SK-N-SH (cell line): Measurements from ENCODE around the gene MCM3AP. TPM values are rescaled to one million over a fixed set of nuclear protein-coding genes. Genes with fewer than 3 reads are reported as not detected.

Experiments
- CTCF ChIA-PET: fragments of 300-600, 350-600 bp; formaldehyde crosslinking; extraction: SDS; loops from one replicate; lab custom pipeline; 2021; lab: Yijun Ruan, JAX
- POLR2A ChIA-PET: fragments of 350-600 bp; sonication (Branson Sonifier 250); formaldehyde crosslinking; extraction: SDS; loops from one replicate; lab custom pipeline; 2020; ENCODE audit warnings: antibody characterized with exemption, inconsistent platforms; lab: Yijun Ruan, JAX
- DNase-seq: peaks from one replicate; pipeline ENCODE4 v3.0.0; 2012
- H2AFZ ChIP-seq: fragments of 200-600 bp; sonication (generic); 2 replicates; pipeline ENCODE4 v1.8.1; 2016; ENCODE audit warnings: antibody characterized with exemption, mild to moderate bottlenecking, low read depth
- H3F3A ChIP-seq: fragments of 200-600 bp; sonication (generic); replicated peaks from 2 replicates; pipeline ENCODE3; 2016; ENCODE audit warnings: antibody characterized with exemption, mild to moderate bottlenecking; ENCODE audit not compliant: insufficient read depth
- H3K27ac ChIP-seq, 2 experiments: fragments of 200-500 bp in 1 of 2; fragments of 200-600 bp in 1 of 2; sonication (Bioruptor generic) in 1 of 2; sonication (generic), shearing (Covaris generic) in 1 of 2; 2 replicates each; pipeline versions ENCODE4 v1.5.1 to v1.6.1; 2014 to 2016; ENCODE audit warnings: low read depth in 2 of 2, inconsistent platforms in 1 of 2, low read length in 1 of 2, mild to moderate bottlenecking in 1 of 2, mixed read lengths in 1 of 2
- H3K27me3 ChIP-seq: fragments of 200-600 bp; sonication (generic), shearing (Covaris generic); 2 replicates; pipeline ENCODE4 v1.6.1; 2016; ENCODE audit warnings: mixed run types; ENCODE audit not compliant: insufficient read depth
- H3K36me3 ChIP-seq, 2 experiments: fragments of 200-500 bp in 1 of 2; fragments of 200-600 bp in 1 of 2; sonication (Bioruptor generic) in 1 of 2; sonication (generic) in 1 of 2; replicated peaks in 1 of 2; 2 replicates each; pipeline versions ENCODE3 to v1.5.1; 2014 to 2016; ENCODE audit warnings: low read length in 1 of 2, mild to moderate bottlenecking in 1 of 2; ENCODE audit not compliant: insufficient read depth in 2 of 2, control insufficient read depth in 1 of 2
- H3K4me1 ChIP-seq, 2 experiments: fragments of 200-500 bp in 1 of 2; fragments of 200-600 bp in 1 of 2; sonication (Bioruptor generic) in 1 of 2; sonication (generic), shearing (Covaris generic) in 1 of 2; 2 replicates each; pipeline versions ENCODE4 v1.5.1 to v1.6.1; 2014 to 2016; ENCODE audit warnings: low read depth in 1 of 2, low read length in 1 of 2, mixed run types in 1 of 2; ENCODE audit not compliant: insufficient read depth in 2 of 2, control insufficient read depth in 1 of 2
- H3K4me2 ChIP-seq: fragments of 200-600 bp; sonication (generic), shearing (Covaris generic); 2 replicates; pipeline ENCODE4 v1.6.1; 2017; ENCODE audit warnings: mixed run types
- H3K4me3 ChIP-seq, 2 experiments: fragments of 200-500 bp in 1 of 2; fragments of 200-600 bp in 1 of 2; sonication (Bioruptor generic) in 1 of 2; sonication (generic), shearing (Covaris generic) in 1 of 2; 2 replicates each; pipeline versions ENCODE4 v1.5.1 to v1.8.1; 2014 to 2016; ENCODE audit warnings: low read depth in 2 of 2, inconsistent platforms in 1 of 2, low read length in 1 of 2, mild to moderate bottlenecking in 1 of 2, mixed read lengths in 1 of 2, moderate library complexity in 1 of 2
- H3K79me2 ChIP-seq: fragments of 200-600 bp; sonication (generic); 2 replicates; pipeline ENCODE4 v1.8.1; 2017; ENCODE audit warnings: mild to moderate bottlenecking; ENCODE audit not compliant: insufficient read depth
- H3K9ac ChIP-seq: fragments of 200-600 bp; sonication (generic); 2 replicates; pipeline ENCODE4 v1.6.1; 2017; ENCODE audit warnings: mixed run types
- H3K9me2 ChIP-seq: fragments of 200-600 bp; sonication (generic); 2 replicates; pipeline ENCODE4 v1.6.1; 2017; ENCODE audit warnings: mixed run types
- H3K9me3 ChIP-seq: fragments of 200-600 bp; sonication (generic); 2 replicates; pipeline ENCODE4 v1.6.1; 2017; ENCODE audit warnings: mixed run types, mild to moderate bottlenecking, moderate library complexity
- H4K20me1 ChIP-seq: fragments of 200-600 bp; sonication (generic); 2 replicates; pipeline ENCODE4 v1.6.1; 2017; ENCODE audit warnings: mild to moderate bottlenecking, mixed run types; ENCODE audit not compliant: insufficient read depth
- EZH2phosphoT487 ChIP-seq: fragments of 200-600 bp; sonication (generic); IDR thresholded peaks from 2 replicates; pipeline ENCODE4 v1.6.1; 2017; ENCODE audit warnings: low read depth, mixed run types, mild to moderate bottlenecking, antibody characterized with exemption, moderate library complexity, borderline replicate concordance
- FOSL2 ChIP-seq: IDR thresholded peaks from 2 replicates; pipeline ENCODE4 v1.4.0; 2012; ENCODE audit warnings: low read depth, mild to moderate bottlenecking, moderate library complexity, borderline replicate concordance
- GATA2 ChIP-seq: sonication (generic); formaldehyde crosslinking; IDR thresholded peaks from 2 replicates; pipeline ENCODE4 v1.5.0; 2020; ENCODE audit warnings: mild to moderate bottlenecking, missing genetic modification reagents
- NFIC ChIP-seq: IDR thresholded peaks from 2 replicates; pipeline ENCODE4 v1.4.0; 2012; ENCODE audit warnings: borderline replicate concordance
- RAD21 ChIP-seq: IDR thresholded peaks from 2 replicates; pipeline ENCODE4 v1.6.1; 2012; ENCODE audit warnings: mild to moderate bottlenecking, low read length
- RCOR1 ChIP-seq: fragments of 150-350 bp; IDR thresholded peaks from 2 replicates; pipeline ENCODE4 v1.6.1; 2017; ENCODE audit warnings: antibody characterized with exemption, low read length
- SMC3 ChIP-seq: IDR thresholded peaks from 2 replicates; pipeline ENCODE4 v1.6.1; 2012; ENCODE audit warnings: low read depth, low read length, improper control_type of control experiment
- TEAD4 ChIP-seq: IDR thresholded peaks from 2 replicates; pipeline ENCODE4 v1.4.0; 2012; ENCODE audit warnings: mild to moderate bottlenecking, borderline replicate concordance; ENCODE audit not compliant: insufficient read depth
- USF1 ChIP-seq: IDR thresholded peaks from 2 replicates; pipeline ENCODE4 v1.4.0; 2012; ENCODE audit warnings: low read depth, borderline replicate concordance
- ZBTB33 ChIP-seq: IDR thresholded peaks from 2 replicates; pipeline ENCODE4 v1.4.0; 2012; ENCODE audit warnings: low read depth, borderline replicate concordance
- whole genome bisulfite sequencing: methylation state at CpG from one replicate; pipeline ENCODE4 v1.1.6; 2017; ENCODE audit warnings: low lambda C conversion rate; 5-methylcytosine and 5-hydroxymethylcytosine counted together
- polyA plus RNA-seq, 3 experiments: library from polyadenylated mRNA; depleted of rRNA; stranded (reverse); fragments of >200 nt; gene quantifications; 2 replicates each; pipeline ENCODE4 v1.2.3, GENCODE V29; 2012
- TF ChIP-seq, protein P1 (sequence below): IDR thresholded peaks from 2 replicates; pipeline ENCODE4; 2012
- TF ChIP-seq, protein P2 (sequence below): IDR thresholded peaks from 2 replicates; pipeline ENCODE4 v1.4.0; 2012; ENCODE audit warnings: low read depth

MCM3AP gene
- polyA plus RNA-seq (2012; rRNA removed): 42.9 and 46.9 TPM in 2 replicates
- polyA plus RNA-seq (2012; cell fraction: cytosol; rRNA removed): 22.3 and 28.1 TPM in 2 replicates
- polyA plus RNA-seq (2012; cell fraction: nucleus; rRNA removed): 142 and 167 TPM in 2 replicates

DNA sequence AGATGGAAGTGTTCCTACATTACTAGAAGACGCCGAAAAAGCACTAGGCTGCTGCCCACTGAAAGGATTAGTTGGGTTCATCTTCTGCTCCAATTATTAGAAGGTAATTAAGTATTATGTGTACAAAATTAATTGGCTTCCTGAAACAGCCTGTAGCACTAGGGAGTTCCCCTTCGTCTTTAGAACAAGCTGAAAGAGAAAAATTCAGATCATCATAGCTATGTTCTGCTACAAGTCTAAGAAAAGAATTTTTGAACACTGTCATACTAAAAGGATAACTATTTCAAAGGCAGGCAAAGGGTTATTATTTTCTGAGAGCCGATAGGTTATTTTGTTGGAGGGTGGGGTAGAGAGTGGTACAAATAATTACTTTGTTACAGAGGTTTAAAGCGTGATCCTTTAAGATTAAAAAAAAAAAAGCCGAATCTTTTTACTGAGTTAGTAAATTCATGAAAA lies at the start of gene MCM3AP:
MCM3AP (minus strand) TSS at position 406 of the 456 bp plus-strand sequence; CDS start at position 81, 325 bp downstream.
- Histone ChIP-seq H3K9me2 (no peaks in the 10 kb centered on the region), H3K4me1 (peaks cover 21 to 25% of the 10 kb centered on the region in 2 experiments), H3K79me2 (peaks cover 82% of the 10 kb centered on the region), H3K36me3 (peaks cover 24 to 33% of the 10 kb centered on the region in 2 experiments), H3K4me3 (peak within 1 kb of the TSS; percentile 72 to 77), H3K27ac (peak within 1 kb of the TSS; percentile 86 to 95), H4K20me1 (peaks cover 13% of the 10 kb centered on the region; the same call in 1 of the 2 replicates), H3K27me3 (no peaks in the 10 kb centered on the region), H3K9me3 (no peaks in the 10 kb centered on the region), H3F3A (peaks cover 14% of the 10 kb centered on the region), H2AFZ (peak within 1 kb of the TSS; percentile 88), H3K9ac (peak within 1 kb of the TSS; percentile 95), H3K4me2 (peak within 1 kb of the TSS; percentile 72)
- DNase-seq: no peak
- 7% methylated on average over 6 of the region's 6 CpGs for WGBS
- POLR2A ChIA-PET: no interaction called here
- TF ChIP-seq, protein P1, sequence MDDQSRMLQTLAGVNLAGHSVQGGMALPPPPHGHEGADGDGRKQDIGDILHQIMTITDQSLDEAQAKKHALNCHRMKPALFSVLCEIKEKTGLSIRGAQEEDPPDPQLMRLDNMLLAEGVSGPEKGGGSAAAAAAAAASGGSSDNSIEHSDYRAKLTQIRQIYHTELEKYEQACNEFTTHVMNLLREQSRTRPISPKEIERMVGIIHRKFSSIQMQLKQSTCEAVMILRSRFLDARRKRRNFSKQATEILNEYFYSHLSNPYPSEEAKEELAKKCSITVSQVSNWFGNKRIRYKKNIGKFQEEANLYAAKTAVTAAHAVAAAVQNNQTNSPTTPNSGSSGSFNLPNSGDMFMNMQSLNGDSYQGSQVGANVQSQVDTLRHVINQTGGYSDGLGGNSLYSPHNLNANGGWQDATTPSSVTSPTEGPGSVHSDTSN: no peak
- TF ChIP-seq FOSL2: no peak
- no peak for TF ChIP-seq RAD21
- no peak for TF ChIP-seq EZH2phosphoT487
- no peak for TF ChIP-seq USF1
- no peak for TF ChIP-seq TEAD4
- TF ChIP-seq GATA2 (CRISPR knock-in tag): no peak
- TF ChIP-seq, protein P2, sequence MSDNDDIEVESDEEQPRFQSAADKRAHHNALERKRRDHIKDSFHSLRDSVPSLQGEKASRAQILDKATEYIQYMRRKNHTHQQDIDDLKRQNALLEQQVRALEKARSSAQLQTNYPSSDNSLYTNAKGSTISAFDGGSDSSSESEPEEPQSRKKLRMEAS: no peak
- TF ChIP-seq SMC3: no peak
- TF ChIP-seq ZBTB33: no peak
- no peak for TF ChIP-seq RCOR1
- no peak for TF ChIP-seq NFIC
- CTCF ChIA-PET: interaction anchor here (0.8 to 2.0 kb wide), 5 partner anchors 10 to 142 kb away, joined by 3 to 7 read pairs (median 3); no protein-coding TSS in a partner anchor
